GM12878 (cell line): ENCODE data around the gene SPAG16. TPM values are rescaled to one million over a fixed set of nuclear protein-coding genes. Genes with fewer than 3 reads are reported as not detected.
A peak's percentile ranks its signal among the peaks of the same experiment; 100 is the strongest.

Experiments used
- ASH2L ChIP-seq: fragments of 300-600, 200-600 bp; sonication (generic); IDR thresholded peaks from 2 replicates; pipeline ENCODE4 v1.6.1; 2017; ENCODE audit warnings: low read depth, mild to moderate bottlenecking, borderline replicate concordance
- ATF3 ChIP-seq: IDR thresholded peaks from 2 replicates; pipeline ENCODE4 v1.6.1; 2011; ENCODE audit warnings: low read depth, mild to moderate bottlenecking, low read length, moderate library complexity, borderline replicate concordance; ENCODE audit errors: extremely low read depth
- CBX3 ChIP-seq: fragments of 200-600 bp; sonication (generic); IDR thresholded peaks from 2 replicates; pipeline ENCODE4 v1.6.1; 2016; ENCODE audit warnings: low read depth, borderline replicate concordance
- EGR1 ChIP-seq, 2 experiments: IDR thresholded peaks; 1 replicate in 1 of 2; 2 replicates in 1 of 2; pipeline ENCODE4 v1.6.1; 2011 to 2012; ENCODE audit warnings: low read depth in 2 of 2, low read length in 2 of 2, borderline replicate concordance in 1 of 2, mild to moderate bottlenecking in 1 of 2, moderate library complexity in 1 of 2
- EZH2 ChIP-seq: IDR thresholded peaks from 2 replicates; pipeline ENCODE4 v1.6.1; 2012; ENCODE audit warnings: low read depth, mild to moderate bottlenecking, control low read depth, inconsistent platforms, low read length, borderline replicate concordance; ENCODE audit not compliant: control insufficient read depth
- IKZF1 ChIP-seq: fragments of 450-650 bp; conservative IDR thresholded peaks from 2 replicates; pipeline ENCODE4 v1.6.1; 2017; ENCODE audit warnings: antibody characterized with exemption, mild to moderate bottlenecking
- IRF4 ChIP-seq: IDR thresholded peaks from 2 replicates; pipeline ENCODE4 v1.6.1; 2011; ENCODE audit warnings: low read depth, low read length
- MAX ChIP-seq: IDR thresholded peaks from 2 replicates; pipeline ENCODE4 v1.6.1; 2012; ENCODE audit warnings: low read depth, low read length, improper control_type of control experiment
- PAX8 ChIP-seq: fragments of 450-650 bp; IDR thresholded peaks from 2 replicates; pipeline ENCODE4 v1.6.1; 2017; ENCODE audit warnings: mild to moderate bottlenecking, moderate library complexity
- RFX5 ChIP-seq: IDR thresholded peaks from 2 replicates; pipeline ENCODE4 v1.6.1; 2011; ENCODE audit warnings: low read depth, low read length, improper control_type of control experiment
- TAF1 ChIP-seq: IDR thresholded peaks from 2 replicates; pipeline ENCODE4 v1.6.1; 2011; ENCODE audit warnings: mild to moderate bottlenecking, low read depth, low read length, borderline replicate concordance
- TBL1XR1 ChIP-seq: IDR thresholded peaks from 2 replicates; pipeline ENCODE4 v1.6.1; 2012; ENCODE audit warnings: low read depth, low read length, improper control_type of control experiment
- TCF12 ChIP-seq: IDR thresholded peaks from 2 replicates; pipeline ENCODE4 v1.6.1; 2011; ENCODE audit warnings: low read depth, mild to moderate bottlenecking, low read length
- YY1 ChIP-seq: IDR thresholded peaks from 2 replicates; pipeline ENCODE4 v1.6.1; 2011; ENCODE audit warnings: low read depth, mild to moderate bottlenecking, low read length
- ZBTB4 ChIP-seq: fragments of 450-650 bp; formaldehyde crosslinking; IDR thresholded peaks from 2 replicates; pipeline ENCODE4 v1.4.0; 2022; ENCODE audit warnings: mild to moderate bottlenecking, moderate library complexity
- polyA plus RNA-seq, 11 experiments: library from polyadenylated mRNA; depleted of rRNA in 4 of 11; unstranded in 6 of 11; stranded (reverse) in 5 of 11; fragments of >200 nt; fragmentation: Nextera tagmentation in 4 of 11; fragmentation: Illumina TruSeq in 1 of 11; extraction: Ambion mirVana in 4 of 11; extraction: Trizol in 1 of 11; gene quantifications; 1 replicate in 1 of 11; 2 replicates in 10 of 11; pipeline versions ENCODE4 v1.2.1 to v1.2.3, GENCODE V29; 2011 to 2016; ENCODE audit warnings: inconsistent platforms in 2 of 11, missing spikeins in 2 of 11, low read depth in 1 of 11
- total RNA-seq, 4 experiments: library from RNA; depleted of rRNA in 3 of 4; stranded (reverse); fragments of >200 nt in 3 of 4; fragmentation: Illumina TruSeq in 1 of 4; extraction: Trizol in 1 of 4; gene quantifications; 2 replicates each; pipeline versions ENCODE4 v1.2.1 to v1.2.3, GENCODE V29; 2013 to 2021
- TF ChIP-seq, protein P1 (sequence below): fragments of 450-650 bp; IDR thresholded peaks from 2 replicates; pipeline ENCODE4 v1.6.1; 2017; ENCODE audit warnings: mild to moderate bottlenecking, moderate library complexity
- TF ChIP-seq, protein P2 (sequence below): fragments of 450-650 bp; IDR thresholded peaks from 2 replicates; pipeline ENCODE4 v1.6.1; 2018; ENCODE audit warnings: mild to moderate bottlenecking, low read depth, moderate library complexity; ENCODE audit not compliant: partially characterized antibody

SPAG16 gene
- total and polyA plus RNA-seq, 10 of the 15 experiments (the other 5 are each of a cell fraction or from before 2014, with no cell fraction given) = 6.0 to 25.0 (median 15.2) TPM

GRCh38 chr2:213238753-213239495 lies 45.3 kb upstream of the SPAG16 start (continued):
- no peak for TF ChIP-seq EGR1 (IDR thresholded peaks at IDR 0.05; ENCODE audit: borderline replicate concordance in 1 of 2, low read depth in 2 of 2, low read length in 2 of 2)
- no peak for TF ChIP-seq EZH2
- no peak for TF ChIP-seq RFX5
- no peak for TF ChIP-seq ZBTB4 (CRISPR knock-in tag)
- TF ChIP-seq IKZF1 = peak; percentile 80
- TF ChIP-seq ATF3 = no peak
- no peak for TF ChIP-seq YY1
- TF ChIP-seq CBX3 = no peak
- no peak for TF ChIP-seq ASH2L
- TF ChIP-seq IRF4 = no peak
- TF ChIP-seq TAF1 = peak; percentile 77
- no peak for TF ChIP-seq MAX
- TF ChIP-seq, protein P1, sequence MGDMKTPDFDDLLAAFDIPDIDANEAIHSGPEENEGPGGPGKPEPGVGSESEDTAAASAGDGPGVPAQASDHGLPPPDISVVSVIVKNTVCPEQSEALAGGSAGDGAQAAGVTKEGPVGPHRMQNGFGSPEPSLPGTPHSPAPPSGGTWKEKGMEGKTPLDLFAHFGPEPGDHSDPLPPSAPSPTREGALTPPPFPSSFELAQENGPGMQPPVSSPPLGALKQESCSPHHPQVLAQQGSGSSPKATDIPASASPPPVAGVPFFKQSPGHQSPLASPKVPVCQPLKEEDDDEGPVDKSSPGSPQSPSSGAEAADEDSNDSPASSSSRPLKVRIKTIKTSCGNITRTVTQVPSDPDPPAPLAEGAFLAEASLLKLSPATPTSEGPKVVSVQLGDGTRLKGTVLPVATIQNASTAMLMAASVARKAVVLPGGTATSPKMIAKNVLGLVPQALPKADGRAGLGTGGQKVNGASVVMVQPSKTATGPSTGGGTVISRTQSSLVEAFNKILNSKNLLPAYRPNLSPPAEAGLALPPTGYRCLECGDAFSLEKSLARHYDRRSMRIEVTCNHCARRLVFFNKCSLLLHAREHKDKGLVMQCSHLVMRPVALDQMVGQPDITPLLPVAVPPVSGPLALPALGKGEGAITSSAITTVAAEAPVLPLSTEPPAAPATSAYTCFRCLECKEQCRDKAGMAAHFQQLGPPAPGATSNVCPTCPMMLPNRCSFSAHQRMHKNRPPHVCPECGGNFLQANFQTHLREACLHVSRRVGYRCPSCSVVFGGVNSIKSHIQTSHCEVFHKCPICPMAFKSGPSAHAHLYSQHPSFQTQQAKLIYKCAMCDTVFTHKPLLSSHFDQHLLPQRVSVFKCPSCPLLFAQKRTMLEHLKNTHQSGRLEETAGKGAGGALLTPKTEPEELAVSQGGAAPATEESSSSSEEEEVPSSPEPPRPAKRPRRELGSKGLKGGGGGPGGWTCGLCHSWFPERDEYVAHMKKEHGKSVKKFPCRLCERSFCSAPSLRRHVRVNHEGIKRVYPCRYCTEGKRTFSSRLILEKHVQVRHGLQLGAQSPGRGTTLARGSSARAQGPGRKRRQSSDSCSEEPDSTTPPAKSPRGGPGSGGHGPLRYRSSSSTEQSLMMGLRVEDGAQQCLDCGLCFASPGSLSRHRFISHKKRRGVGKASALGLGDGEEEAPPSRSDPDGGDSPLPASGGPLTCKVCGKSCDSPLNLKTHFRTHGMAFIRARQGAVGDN = peak; percentile 62
- no peak for TF ChIP-seq TCF12
- TF ChIP-seq TBL1XR1 = no peak
- TF ChIP-seq PAX8 = peak; percentile 67; the same call in 1 of the 2 replicates
- TF ChIP-seq, protein P2, sequence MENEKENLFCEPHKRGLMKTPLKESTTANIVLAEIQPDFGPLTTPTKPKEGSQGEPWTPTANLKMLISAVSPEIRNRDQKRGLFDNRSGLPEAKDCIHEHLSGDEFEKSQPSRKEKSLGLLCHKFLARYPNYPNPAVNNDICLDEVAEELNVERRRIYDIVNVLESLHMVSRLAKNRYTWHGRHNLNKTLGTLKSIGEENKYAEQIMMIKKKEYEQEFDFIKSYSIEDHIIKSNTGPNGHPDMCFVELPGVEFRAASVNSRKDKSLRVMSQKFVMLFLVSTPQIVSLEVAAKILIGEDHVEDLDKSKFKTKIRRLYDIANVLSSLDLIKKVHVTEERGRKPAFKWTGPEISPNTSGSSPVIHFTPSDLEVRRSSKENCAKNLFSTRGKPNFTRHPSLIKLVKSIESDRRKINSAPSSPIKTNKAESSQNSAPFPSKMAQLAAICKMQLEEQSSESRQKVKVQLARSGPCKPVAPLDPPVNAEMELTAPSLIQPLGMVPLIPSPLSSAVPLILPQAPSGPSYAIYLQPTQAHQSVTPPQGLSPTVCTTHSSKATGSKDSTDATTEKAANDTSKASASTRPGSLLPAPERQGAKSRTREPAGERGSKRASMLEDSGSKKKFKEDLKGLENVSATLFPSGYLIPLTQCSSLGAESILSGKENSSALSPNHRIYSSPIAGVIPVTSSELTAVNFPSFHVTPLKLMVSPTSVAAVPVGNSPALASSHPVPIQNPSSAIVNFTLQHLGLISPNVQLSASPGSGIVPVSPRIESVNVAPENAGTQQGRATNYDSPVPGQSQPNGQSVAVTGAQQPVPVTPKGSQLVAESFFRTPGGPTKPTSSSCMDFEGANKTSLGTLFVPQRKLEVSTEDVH = peak; percentile 39
